Osteoblast (primary cell): ENCODE data around the gene MUC5B. TPM values are rescaled to one million over a fixed set of nuclear protein-coding genes. Genes with fewer than 3 reads are reported as not detected.
"Not testable (repeated sequence)": the region's sequence is repeated elsewhere in the genome, so short reads cannot be mapped to it uniquely, and the experiment has no call there.

Experiments used
- DNase-seq: peaks from one replicate; pipeline ENCODE4 v3.0.0; 2011; ENCODE audit warnings: low spot score, mixed read lengths; ENCODE audit not compliant: insufficient read length; ENCODE audit errors: missing footprints
- H2AFZ ChIP-seq: 2 replicates; pipeline ENCODE4 v1.6.0; 2011; ENCODE audit warnings: mild to moderate bottlenecking, low read length
- H3K27ac ChIP-seq: 2 replicates; pipeline ENCODE4 v1.5.1; 2011; ENCODE audit warnings: mild to moderate bottlenecking, low read depth, low read length, moderate library complexity
- H3K27me3 ChIP-seq: 2 replicates; pipeline ENCODE4 v1.6.0; 2012; ENCODE audit warnings: mild to moderate bottlenecking, control low read depth, inconsistent platforms, low read length, moderate library complexity; ENCODE audit not compliant: insufficient read depth
- H3K36me3 ChIP-seq: 2 replicates; pipeline ENCODE4 v1.5.1; 2011; ENCODE audit warnings: mild to moderate bottlenecking, low read length, control low read depth, moderate library complexity; ENCODE audit not compliant: insufficient read depth
- H3K4me1 ChIP-seq: 2 replicates; pipeline ENCODE4 v1.5.1; 2011; ENCODE audit warnings: mild to moderate bottlenecking, low read length, control low read depth, moderate library complexity; ENCODE audit not compliant: insufficient read depth
- H3K4me2 ChIP-seq: 2 replicates; pipeline ENCODE4 v1.6.0; 2011; ENCODE audit warnings: mild to moderate bottlenecking, low read length; ENCODE audit not compliant: insufficient read depth
- H3K4me3 ChIP-seq: fragments of 200-600 bp; sonication (generic); 3 replicates; pipeline ENCODE4 v1.5.1; 2012; ENCODE audit warnings: mild to moderate bottlenecking, low read length, inconsistent platforms; ENCODE audit not compliant: insufficient read depth
- H3K79me2 ChIP-seq: 2 replicates; pipeline ENCODE4 v1.6.0; 2012; ENCODE audit warnings: mild to moderate bottlenecking, low read length, control low read depth, inconsistent platforms; ENCODE audit not compliant: insufficient read depth
- H3K9me3 ChIP-seq: 2 replicates; pipeline ENCODE4 v1.5.1; 2011; ENCODE audit warnings: low read depth, low read length, control low read depth
- H4K20me1 ChIP-seq: 2 replicates; pipeline ENCODE4 v1.6.0; 2012; ENCODE audit warnings: mild to moderate bottlenecking, low read length, control low read depth; ENCODE audit not compliant: insufficient read depth
- CTCF ChIP-seq: IDR thresholded peaks from 2 replicates; pipeline ENCODE4 v1.5.1; 2011; ENCODE audit warnings: mild to moderate bottlenecking, low read depth, low read length, moderate library complexity; ENCODE audit errors: extremely low read depth
- total RNA-seq: library from RNA; depleted of rRNA; stranded (reverse); fragments of >200 nt; gene quantifications from 2 replicates; pipeline ENCODE4 v1.2.3, GENCODE V29; 2012

Gene MUC5B
- total RNA-seq, 1 donor, result not detected

DNA sequence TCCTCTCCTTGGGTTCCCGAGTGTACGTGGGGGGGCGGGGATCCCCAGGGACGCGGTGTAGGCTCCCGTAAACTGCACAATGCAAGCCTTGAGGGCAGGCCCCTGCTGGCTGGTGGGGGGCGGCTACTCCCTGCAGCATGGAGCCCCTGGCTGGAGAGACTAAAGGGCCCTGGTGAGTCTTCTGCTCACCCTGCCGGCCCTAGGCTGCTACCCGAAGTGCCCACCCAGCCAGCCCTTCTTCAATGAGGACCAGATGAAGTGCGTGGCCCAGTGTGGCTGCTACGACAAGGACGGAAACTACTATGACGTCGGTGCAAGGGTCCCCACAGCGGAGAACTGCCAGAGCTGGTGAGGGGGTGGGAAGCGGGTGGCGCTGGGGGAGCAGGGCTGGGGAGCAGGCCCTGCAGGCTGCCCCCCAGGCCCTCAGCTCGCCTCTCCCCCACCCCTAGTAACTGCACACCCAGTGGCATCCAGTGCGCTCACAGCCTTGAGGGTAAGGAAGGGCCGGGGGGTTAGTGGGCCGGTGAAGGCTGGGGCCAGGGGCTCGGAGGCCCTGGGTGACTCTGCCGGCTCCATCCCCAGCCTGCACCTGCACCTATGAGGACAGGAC, 16.8 kb downstream of the MUC5B start:
- Histone ChIP-seq H4K20me1 (no peaks in the 10 kb centered on the region), H3K36me3 (no peaks in the 10 kb centered on the region), H3K27me3 (no peaks in the 10 kb centered on the region), H3K4me2 (no peak overlapping the region), H3K27ac (no peak overlapping the region), H3K4me3 (no peak overlapping the region), H3K4me1 (no peaks in the 10 kb centered on the region), H3K79me2 (no peaks in the 10 kb centered on the region), H3K9me3 (no peaks in the 10 kb centered on the region), H2AFZ (no peak overlapping the region)
- no peak for DNase-seq
- no peak for TF ChIP-seq CTCF

GRCh38 chr11:1240771-1241170, 17.9 kb downstream of the MUC5B start:
- Histone ChIP-seq H3K4me3 (no peak overlapping the region), H2AFZ (no peak overlapping the region), H3K9me3 (no peaks in the 10 kb centered on the region), H3K27me3 (no peaks in the 10 kb centered on the region), H3K36me3 (no peaks in the 10 kb centered on the region), H4K20me1 (no peaks in the 10 kb centered on the region), H3K79me2 (no peaks in the 10 kb centered on the region), H3K27ac (no peak overlapping the region), H3K4me2 (no peak overlapping the region), H3K4me1 (no peaks in the 10 kb centered on the region)
- no peak for DNase-seq
- TF ChIP-seq CTCF, result no peak

GRCh38 chr11:1241706-1242105, 18.8 kb downstream of the MUC5B start:
- Histone ChIP-seq H3K4me3 (no peak overlapping the region), H2AFZ (no peak overlapping the region), H3K79me2 (no peaks in the 10 kb centered on the region), H3K4me1 (no peaks in the 10 kb centered on the region), H3K36me3 (no peaks in the 10 kb centered on the region), H3K27me3 (no peaks in the 10 kb centered on the region), H3K4me2 (no peak overlapping the region), H4K20me1 (no peaks in the 10 kb centered on the region), H3K27ac (no peak overlapping the region), H3K9me3 (no peaks in the 10 kb centered on the region)
- TF ChIP-seq CTCF, result no peak
- DNase-seq, result no peak

DNA sequence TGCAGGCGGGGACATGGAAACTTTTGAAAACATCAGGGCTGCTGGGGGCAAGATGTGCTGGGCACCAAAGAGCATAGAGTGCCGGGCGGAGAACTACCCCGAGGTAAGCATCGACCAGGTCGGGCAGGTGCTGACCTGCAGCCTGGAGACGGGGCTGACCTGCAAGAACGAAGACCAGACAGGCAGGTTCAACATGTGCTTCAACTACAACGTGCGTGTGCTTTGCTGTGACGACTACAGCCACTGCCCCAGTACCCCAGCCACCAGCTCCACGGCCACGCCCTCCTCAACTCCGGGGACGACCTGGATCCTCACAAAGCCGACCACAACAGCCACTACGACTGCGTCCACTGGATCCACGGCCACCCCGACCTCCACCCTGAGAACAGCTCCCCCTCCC, 19.4 kb downstream of the MUC5B start:
- H3K4me3 ChIP-seq, result no peak overlapping the region
- no peaks in the 10 kb centered on the region for H3K4me1 ChIP-seq

GRCh38 chr11:1242751-1243150, 19.9 kb downstream of the MUC5B start:
- not testable (repeated sequence) for H3K9me3 ChIP-seq, H3K27ac ChIP-seq, H3K36me3 ChIP-seq, H3K4me1 ChIP-seq, H3K79me2 ChIP-seq, H4K20me1 ChIP-seq, H3K4me3 ChIP-seq, H3K4me2 ChIP-seq, H2AFZ ChIP-seq, DNase-seq, H3K27me3 ChIP-seq

More for the DNA sequence above, 19.4 kb downstream of the MUC5B start:
- TF ChIP-seq CTCF, result no peak
- H3K4me2 ChIP-seq, result no peak overlapping the region
- no peaks in the 10 kb centered on the region for H4K20me1 ChIP-seq
- H3K79me2 ChIP-seq, result no peaks in the 10 kb centered on the region
- no peaks in the 10 kb centered on the region for H3K36me3 ChIP-seq
- no peaks in the 10 kb centered on the region for H3K27me3 ChIP-seq
- H3K9me3 ChIP-seq, result no peaks in the 10 kb centered on the region
- DNase-seq, result no peak
- no peak overlapping the region for H3K27ac ChIP-seq
- no peak overlapping the region for H2AFZ ChIP-seq

GRCh38 chr11:1243521-1243920, 20.7 kb downstream of the MUC5B start:
- H3K27me3 ChIP-seq, H3K27ac ChIP-seq, H2AFZ ChIP-seq, H3K4me3 ChIP-seq, H3K4me1 ChIP-seq, H3K79me2 ChIP-seq, H4K20me1 ChIP-seq, DNase-seq, H3K9me3 ChIP-seq, H3K36me3 ChIP-seq, H3K4me2 ChIP-seq: not testable (repeated sequence)
